ENCODE measurements around the gene MIEF1. TPM values are rescaled to one million over a fixed set of nuclear protein-coding genes. Genes with fewer than 3 reads are reported as not detected.
A peak's percentile ranks its signal among the peaks of the same experiment; 100 is the strongest.

Gene MIEF1
- total and polyA plus RNA-seq, 2 experiments from 2014 or later = 20.6 to 26.2 TPM

GRCh38 chr22:39475902-39476301 is 26.2 kb upstream of the MIEF1 start:
- Histone ChIP-seq H3K4me2 (ENCODE audit: unreplicated experiment) (no peak overlapping the region), H4K20me1 (ENCODE audit: insufficient read depth) (no peaks in the 10 kb centered on the region), H3K27me3 (replicated peaks; ENCODE audit: insufficient read depth) (no peaks in the 10 kb centered on the region), H3K9ac (no peak overlapping the region), H3K9me3 (ENCODE audit: low read depth) (no peaks in the 10 kb centered on the region), H3K36me3 (ENCODE audit: low read depth) (no peaks in the 10 kb centered on the region), H3K27ac (no peak overlapping the region), H3K79me2 (ENCODE audit: insufficient read depth) (no peaks in the 10 kb centered on the region), H3K4me3 (no peak overlapping the region), H3F3A (ENCODE audit: insufficient read depth) (no peaks in the 10 kb centered on the region), H3K9me2 (ENCODE audit: insufficient read depth) (no peaks in the 10 kb centered on the region), H2AFZ (no peak overlapping the region), H3K4me1 (ENCODE audit: insufficient read depth) (peaks cover 20% of the 10 kb centered on the region)
- DNase-seq = no peak
- 41 to 46% methylated on average over 3 of the region's 3 CpGs for WGBS, 2 experiments (ENCODE audit: low coverage in 1 of 2, low lambda C conversion rate in 2 of 2, missing lambda C conversion rate in 2 of 2)
- TF ChIP-seq EZH2phosphoT487 (IDR thresholded peaks at IDR 0.05; ENCODE audit: insufficient read depth, low read depth) (no peak), EZH2 (IDR thresholded peaks at IDR 0.05; ENCODE audit: insufficient read depth, poor library complexity, severe bottlenecking) (no peak)
- in situ Hi-C loops (cut with MboI) = loop anchor here (25.0 kb wide), 1 partner anchor 111 kb away; no protein-coding TSS in a partner anchor

DNA sequence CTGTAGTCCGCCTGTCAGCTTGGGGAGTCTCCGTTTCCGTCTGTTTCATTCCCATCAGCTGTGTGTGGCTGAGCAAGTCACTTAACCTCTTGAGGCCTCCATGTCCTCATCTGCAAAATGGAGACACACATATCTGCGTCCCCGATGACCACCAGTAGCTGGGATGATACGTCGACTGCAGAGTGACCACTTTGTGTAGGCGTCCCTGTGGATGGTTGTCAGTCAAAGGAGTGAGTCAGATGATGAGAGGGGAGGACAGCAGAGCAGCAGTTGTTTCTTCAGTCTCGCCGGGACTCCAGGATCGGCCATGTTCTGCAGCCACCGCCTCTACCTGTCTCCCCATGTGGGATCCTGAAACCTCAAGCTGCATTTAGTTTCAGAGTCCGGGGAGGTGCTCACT is 25.4 kb upstream of the MIEF1 start:
- no peaks in the 10 kb centered on the region for H3K36me3 ChIP-seq (ENCODE audit: low read depth)
- in situ Hi-C loops (cut with MboI) = loop anchor here (25.0 kb wide), 1 partner anchor 111 kb away; no protein-coding TSS in a partner anchor
- H3K27me3 ChIP-seq (replicated peaks; ENCODE audit: insufficient read depth) = no peaks in the 10 kb centered on the region
- H3K27ac ChIP-seq = no peak overlapping the region
- no peak for DNase-seq
- no peak overlapping the region for H3K4me2 ChIP-seq (ENCODE audit: unreplicated experiment)
- H3K4me1 ChIP-seq (ENCODE audit: insufficient read depth) = peaks cover 17% of the 10 kb centered on the region
- H2AFZ ChIP-seq = no peak overlapping the region
- H3K9me3 ChIP-seq (ENCODE audit: low read depth) = no peaks in the 10 kb centered on the region
- no peaks in the 10 kb centered on the region for H3K9me2 ChIP-seq (ENCODE audit: insufficient read depth)
- no peak overlapping the region for H3K9ac ChIP-seq
- 75 to 80% methylated on average over 13 of the region's 13 CpGs for whole genome bisulfite sequencing, 2 experiments (ENCODE audit: low coverage in 1 of 2, low lambda C conversion rate in 2 of 2, missing lambda C conversion rate in 2 of 2)
- no peak for TF ChIP-seq EZH2phosphoT487 (IDR thresholded peaks at IDR 0.05; ENCODE audit: insufficient read depth, low read depth)
- no peak for TF ChIP-seq EZH2 (IDR thresholded peaks at IDR 0.05; ENCODE audit: insufficient read depth, poor library complexity, severe bottlenecking)
- H4K20me1 ChIP-seq (ENCODE audit: insufficient read depth) = no peaks in the 10 kb centered on the region
- no peak overlapping the region for H3K4me3 ChIP-seq
- H3F3A ChIP-seq (ENCODE audit: insufficient read depth) = no peaks in the 10 kb centered on the region
- H3K79me2 ChIP-seq (ENCODE audit: insufficient read depth) = no peaks in the 10 kb centered on the region

GRCh38 chr22:39477542-39477941 is 24.5 kb upstream of the MIEF1 start:
- Histone ChIP-seq H3F3A (ENCODE audit: insufficient read depth) (no peaks in the 10 kb centered on the region), H3K79me2 (ENCODE audit: insufficient read depth) (no peaks in the 10 kb centered on the region), H2AFZ (no peak overlapping the region), H4K20me1 (ENCODE audit: insufficient read depth) (no peaks in the 10 kb centered on the region), H3K36me3 (ENCODE audit: low read depth) (no peaks in the 10 kb centered on the region), H3K4me3 (no peak overlapping the region), H3K9ac (no peak overlapping the region), H3K4me1 (ENCODE audit: insufficient read depth) (peaks cover 9% of the 10 kb centered on the region; the same call in 1 of the 2 replicates), H3K9me3 (ENCODE audit: low read depth) (no peaks in the 10 kb centered on the region), H3K27me3 (replicated peaks; ENCODE audit: insufficient read depth) (no peaks in the 10 kb centered on the region), H3K4me2 (ENCODE audit: unreplicated experiment) (no peak overlapping the region), H3K27ac (no peak overlapping the region), H3K9me2 (ENCODE audit: insufficient read depth) (no peaks in the 10 kb centered on the region)
- 67 to 72% methylated on average over 9 of the region's 9 CpGs for WGBS, 2 experiments (ENCODE audit: low coverage in 1 of 2, low lambda C conversion rate in 2 of 2, missing lambda C conversion rate in 2 of 2)
- in situ Hi-C loops (cut with MboI) = loop anchor here (25.0 kb wide), 1 partner anchor 110 kb away; no protein-coding TSS in a partner anchor
- no peak for TF ChIP-seq EZH2phosphoT487 (IDR thresholded peaks at IDR 0.05; ENCODE audit: insufficient read depth, low read depth)
- TF ChIP-seq EZH2 (IDR thresholded peaks at IDR 0.05; ENCODE audit: insufficient read depth, poor library complexity, severe bottlenecking) = no peak
- no peak for DNase-seq

DNA sequence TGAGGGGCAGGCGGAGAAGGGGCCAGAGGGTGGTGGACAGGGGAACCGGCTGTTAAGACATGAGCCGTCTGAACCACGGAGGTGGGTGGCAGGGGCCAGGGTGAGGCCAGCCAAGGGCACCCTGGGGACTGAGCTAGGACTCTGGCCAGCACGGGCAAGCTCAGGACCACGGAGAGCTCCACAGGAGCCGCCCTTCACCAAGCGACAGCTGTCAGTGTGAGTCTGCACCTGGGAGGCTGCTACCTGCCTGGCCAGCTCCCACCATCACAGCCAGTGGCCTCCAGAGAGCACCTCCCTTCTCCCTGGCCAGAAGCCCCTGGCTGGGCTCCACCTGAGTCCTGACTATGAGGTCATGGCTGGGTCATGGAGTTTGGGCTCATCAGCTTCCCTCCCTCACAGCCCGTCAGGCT is 23.6 kb upstream of the MIEF1 start:
- H3K9me2 ChIP-seq (ENCODE audit: insufficient read depth) = no peaks in the 10 kb centered on the region
- DNase-seq = peak; percentile 28
- in situ Hi-C loops (cut with MboI) = loop anchor here (25.0 kb wide), 1 partner anchor 109 kb away; no protein-coding TSS in a partner anchor

More for the DNA sequence above, 23.6 kb upstream of the MIEF1 start:
- Histone ChIP-seq H3K36me3 (ENCODE audit: low read depth) (no peaks in the 10 kb centered on the region), H3K27me3 (replicated peaks; ENCODE audit: insufficient read depth) (no peaks in the 10 kb centered on the region), H2AFZ (no peak overlapping the region), H3K79me2 (ENCODE audit: insufficient read depth) (no peaks in the 10 kb centered on the region), H3K27ac (no peak overlapping the region), H3K4me1 (ENCODE audit: insufficient read depth) (peaks cover 9% of the 10 kb centered on the region; the same call in 1 of the 2 replicates), H3K9me3 (ENCODE audit: low read depth) (no peaks in the 10 kb centered on the region), H3K9ac (no peak overlapping the region), H3K4me2 (ENCODE audit: unreplicated experiment) (no peak overlapping the region), H3F3A (ENCODE audit: insufficient read depth) (no peaks in the 10 kb centered on the region), H4K20me1 (ENCODE audit: insufficient read depth) (no peaks in the 10 kb centered on the region), H3K4me3 (no peak overlapping the region)
- 43 to 44% methylated on average over 8 to 9 of the region's 9 CpGs for WGBS, 2 experiments (ENCODE audit: low coverage in 1 of 2, low lambda C conversion rate in 2 of 2, missing lambda C conversion rate in 2 of 2)
- no peak for TF ChIP-seq EZH2 (IDR thresholded peaks at IDR 0.05; ENCODE audit: insufficient read depth, poor library complexity, severe bottlenecking)
- no peak for TF ChIP-seq EZH2phosphoT487 (IDR thresholded peaks at IDR 0.05; ENCODE audit: insufficient read depth, low read depth)

All from GM23248 (cell line).